Jurkat, Clone E6-1 (cell line): ENCODE results near the gene ATP13A2.
"Not testable (repeated sequence)": the region's sequence is repeated elsewhere in the genome, so short reads cannot be mapped to it uniquely, and the experiment has no call there.

Experiments used
- DNase-seq: peaks from one replicate; pipeline ENCODE4 v3.0.0-alpha.2; 2011; ENCODE audit warnings: low read depth, low spot score
- H3K4me3 ChIP-seq: 2 replicates; pipeline ENCODE4 v1.5.1; 2011; ENCODE audit warnings: mild to moderate bottlenecking, low read length, control low read depth, moderate library complexity

The ATP13A2 gene

DNA sequence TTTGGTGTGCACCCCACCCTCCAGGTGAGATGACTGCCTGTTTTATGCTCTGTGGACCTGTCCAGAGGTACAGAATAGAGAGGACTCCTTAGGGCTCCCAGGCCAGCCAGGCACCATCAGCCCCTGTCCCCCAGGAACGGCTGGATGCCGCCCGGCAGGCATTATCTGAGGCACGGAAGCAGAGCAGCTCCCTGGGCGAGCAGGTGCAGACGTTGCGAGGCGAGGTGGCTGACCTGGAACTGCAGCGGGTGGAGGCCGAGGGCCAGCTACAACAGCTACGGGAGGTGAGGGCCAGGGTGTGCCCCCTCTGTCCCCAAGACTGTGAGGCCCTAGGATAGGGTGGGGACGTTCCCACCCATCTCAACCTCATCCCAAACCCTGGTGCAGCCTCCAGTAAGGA lies 42.1 kb downstream of the ATP13A2 start:
- H3K4me3 ChIP-seq = no peak overlapping the region
- no peak for DNase-seq

DNA sequence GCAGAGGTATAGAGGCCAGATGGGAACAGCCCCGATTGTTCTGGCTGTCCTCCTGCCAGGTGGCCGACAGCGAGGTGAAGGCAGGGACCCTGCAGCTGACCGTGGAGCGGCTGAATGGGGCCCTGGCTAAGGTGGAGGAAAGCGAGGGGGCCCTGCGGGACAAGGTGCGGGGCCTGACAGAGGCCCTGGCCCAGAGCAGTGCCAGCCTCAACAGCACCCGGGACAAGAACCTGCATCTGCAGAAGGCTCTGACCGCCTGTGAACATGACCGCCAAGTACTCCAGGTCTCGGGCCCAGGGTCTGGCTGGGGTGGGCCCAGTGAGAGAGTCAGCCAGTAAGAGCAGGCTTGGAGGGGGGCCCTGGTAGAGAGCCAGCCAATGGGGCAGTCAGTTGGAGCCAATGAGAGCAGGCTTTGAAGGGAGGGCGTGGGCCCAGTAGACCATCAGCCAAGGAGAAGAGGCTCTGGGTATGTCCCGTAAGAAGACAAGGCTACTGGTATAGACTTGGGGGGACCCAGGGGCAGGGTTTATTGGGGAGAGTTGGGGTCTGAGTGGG lies 42.6 kb downstream of the ATP13A2 start:
- no peak overlapping the region for H3K4me3 ChIP-seq
- DNase-seq = no peak

DNA sequence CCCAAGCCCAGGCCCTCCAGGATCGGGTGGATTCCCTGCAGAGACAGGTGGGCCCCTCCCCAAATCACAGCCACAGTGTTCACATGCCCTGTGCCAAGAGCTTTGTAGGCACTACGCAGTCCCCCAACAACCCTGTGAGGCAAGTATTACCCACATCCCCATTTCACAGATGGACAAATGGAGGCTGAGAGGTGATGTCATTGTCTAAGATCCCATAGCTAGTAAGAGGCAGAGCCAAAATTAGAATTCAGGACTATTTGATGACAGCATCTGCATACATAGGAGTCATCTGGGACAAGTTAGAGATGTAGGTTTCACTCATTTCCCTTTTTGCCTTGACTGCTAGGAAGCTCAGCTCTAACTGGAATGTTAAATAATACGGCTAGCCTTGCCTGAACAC lies 43.4 kb downstream of the ATP13A2 start:
- no peak overlapping the region for H3K4me3 ChIP-seq
- DNase-seq = no peak

DNA sequence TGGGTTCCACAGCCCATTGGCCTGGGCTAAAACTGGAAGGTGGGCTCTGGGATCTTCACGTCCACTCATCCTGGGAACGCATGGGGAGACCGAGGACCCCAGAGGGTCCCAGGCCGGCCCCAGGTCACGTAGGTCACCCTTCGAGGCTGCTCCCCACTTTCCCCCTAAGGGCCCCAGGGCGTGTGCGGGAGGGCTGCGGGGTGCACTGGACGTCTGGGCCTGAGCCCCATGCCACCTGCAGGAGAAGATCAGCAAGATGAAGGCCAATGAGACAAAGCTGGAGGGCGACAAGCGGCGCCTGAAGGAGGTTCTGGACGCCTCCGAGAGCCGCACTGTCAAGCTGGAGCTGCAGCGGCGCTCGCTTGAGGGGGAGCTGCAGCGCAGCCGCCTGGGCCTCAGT lies 43.8 kb downstream of the ATP13A2 start:
- H3K4me3 ChIP-seq = no peak overlapping the region
- DNase-seq = no peak

DNA sequence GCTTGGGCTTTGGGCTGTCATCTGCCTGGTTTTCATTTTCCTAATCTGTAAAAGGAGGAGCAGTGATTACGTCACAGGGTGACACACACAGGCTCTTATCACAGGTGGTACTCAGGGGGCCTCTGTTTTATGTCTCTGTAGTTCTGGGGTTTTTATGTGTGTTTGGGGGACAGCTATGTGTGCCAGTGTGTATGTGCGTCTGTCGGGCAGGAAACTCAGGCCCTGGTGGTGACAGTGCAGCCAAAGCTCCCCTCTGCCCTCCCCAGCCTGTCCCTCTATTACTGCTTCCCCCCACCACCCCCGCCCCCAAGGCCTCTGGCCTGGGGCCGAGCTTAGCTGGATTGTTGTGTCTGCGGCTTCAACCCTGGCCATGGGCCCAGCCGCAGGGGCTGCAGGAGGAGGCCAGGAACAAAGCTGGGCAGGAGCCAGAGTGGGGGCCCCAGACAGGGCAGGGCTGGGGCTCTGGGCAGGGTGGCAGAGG lies 44.6 kb downstream of the ATP13A2 start:
- H3K4me3 ChIP-seq = no peak overlapping the region
- no peak for DNase-seq

DNA sequence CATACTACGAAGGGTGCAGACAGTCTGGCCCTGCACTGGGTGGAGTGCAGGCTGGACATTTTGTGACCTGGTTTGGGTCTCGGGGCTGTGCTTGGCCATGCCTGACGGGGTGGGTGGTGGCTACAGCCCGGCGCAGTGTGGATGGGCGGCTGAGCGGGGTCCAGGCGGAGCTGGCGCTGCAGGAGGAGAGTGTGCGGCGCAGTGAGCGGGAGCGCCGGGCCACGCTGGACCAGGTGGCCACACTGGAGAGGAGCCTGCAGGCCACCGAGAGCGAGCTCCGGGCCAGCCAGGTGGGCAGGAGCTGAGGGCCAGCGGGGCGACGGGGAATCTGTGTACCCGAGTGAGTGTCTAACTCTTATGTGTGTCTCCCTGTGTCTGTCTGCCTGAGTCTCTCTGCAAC lies 45.4 kb downstream of the ATP13A2 start:
- DNase-seq = no peak
- no peak overlapping the region for H3K4me3 ChIP-seq

- H3K4me3 ChIP-seq = no peak overlapping the region
- no peak for DNase-seq
Observed at GRCh38 chr1:16965486-16966067, 46.2 kb downstream of the ATP13A2 start.

- not testable (repeated sequence) for DNase-seq, H3K4me3 ChIP-seq
Observed at GRCh38 chr1:16964169-16964568, 47.6 kb downstream of the ATP13A2 start.

DNA sequence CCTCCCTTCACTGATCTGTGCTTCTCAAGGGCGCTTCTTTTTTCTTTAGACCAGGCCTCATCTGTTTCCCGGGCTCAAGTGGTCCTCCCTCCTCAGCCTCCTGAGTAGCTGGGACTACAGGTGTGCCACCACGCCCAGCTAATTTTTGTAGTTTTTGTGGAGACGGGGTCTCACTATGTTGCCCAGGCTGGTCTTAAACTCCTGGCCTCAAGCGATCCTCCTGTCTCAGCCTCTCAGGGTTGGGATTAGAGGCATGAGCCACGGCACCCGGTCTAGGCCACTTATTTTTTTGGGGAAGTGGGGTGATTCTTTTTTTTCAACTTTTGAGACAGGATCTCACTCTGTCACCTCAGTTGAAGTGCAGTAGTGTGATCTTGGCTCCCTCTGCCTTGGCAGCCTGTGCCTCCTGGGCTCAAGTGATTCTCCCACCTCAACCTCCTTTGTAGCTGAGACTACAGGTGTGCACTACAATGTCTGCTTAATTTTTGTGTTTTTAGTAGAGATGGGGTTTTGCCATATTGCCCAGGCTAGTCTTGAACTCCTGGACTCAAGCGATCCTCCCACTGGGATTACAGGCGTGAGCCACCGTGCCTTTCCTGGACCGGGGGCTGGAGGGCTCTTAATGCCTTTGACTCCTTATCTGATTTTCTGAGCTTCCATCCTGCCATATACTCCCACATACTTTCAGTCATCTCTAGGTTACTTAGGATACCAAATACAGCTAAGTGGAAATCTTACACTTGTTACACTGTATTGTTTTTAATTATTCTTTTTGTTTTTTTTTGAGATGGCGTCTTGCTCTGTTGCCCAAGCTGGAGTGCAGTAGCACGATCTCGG lies 50.2 kb downstream of the ATP13A2 start:
- no peak overlapping the region for H3K4me3 ChIP-seq
- DNase-seq = no peak

DNA sequence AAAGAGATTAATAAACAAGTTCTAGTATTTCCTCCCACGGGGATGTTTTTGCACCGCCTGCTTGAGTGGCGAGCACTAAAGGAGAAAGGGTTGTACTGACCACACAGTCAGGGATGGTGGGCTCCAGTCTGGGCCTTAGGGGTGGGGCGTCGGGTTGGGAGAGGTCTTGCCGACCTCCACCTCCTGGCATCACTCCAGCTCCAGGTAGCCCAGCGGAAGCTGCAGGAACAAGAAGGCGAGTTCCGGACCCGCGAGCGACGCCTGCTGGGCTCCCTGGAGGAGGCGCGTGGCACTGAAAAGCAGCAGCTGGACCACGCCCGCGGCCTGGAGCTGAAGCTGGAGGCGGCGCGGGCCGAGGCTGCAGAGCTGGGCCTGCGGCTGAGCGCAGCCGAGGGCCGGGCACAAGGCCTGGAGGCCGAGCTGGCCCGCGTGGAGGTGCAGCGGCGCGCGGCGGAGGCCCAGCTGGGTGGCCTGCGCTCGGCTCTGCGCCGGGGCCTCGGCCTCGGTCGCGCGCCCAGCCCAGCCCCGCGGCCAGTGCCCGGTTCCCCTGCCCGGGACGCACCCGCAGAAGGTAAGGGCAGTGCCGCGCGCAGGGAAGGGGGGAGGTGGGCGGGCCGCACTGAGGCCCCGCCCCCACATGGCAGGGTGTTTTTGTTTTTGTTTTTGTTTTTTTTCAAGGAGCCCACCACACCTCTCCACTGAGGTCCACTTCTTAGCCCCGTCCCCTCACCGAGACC lies 51.0 kb downstream of the ATP13A2 start:
- no peak for DNase-seq

GRCh38 chr1:16958475-16958874 lies 53.3 kb downstream of the ATP13A2 start:
- H3K4me3 ChIP-seq = no peak overlapping the region
- no peak for DNase-seq

More for the DNA sequence above, 51.0 kb downstream of the ATP13A2 start:
- H3K4me3 ChIP-seq = no peak overlapping the region

- DNase-seq = no peak
- H3K4me3 ChIP-seq = no peak overlapping the region
Observed at GRCh38 chr1:16957731-16958130, 54.0 kb downstream of the ATP13A2 start.

DNA sequence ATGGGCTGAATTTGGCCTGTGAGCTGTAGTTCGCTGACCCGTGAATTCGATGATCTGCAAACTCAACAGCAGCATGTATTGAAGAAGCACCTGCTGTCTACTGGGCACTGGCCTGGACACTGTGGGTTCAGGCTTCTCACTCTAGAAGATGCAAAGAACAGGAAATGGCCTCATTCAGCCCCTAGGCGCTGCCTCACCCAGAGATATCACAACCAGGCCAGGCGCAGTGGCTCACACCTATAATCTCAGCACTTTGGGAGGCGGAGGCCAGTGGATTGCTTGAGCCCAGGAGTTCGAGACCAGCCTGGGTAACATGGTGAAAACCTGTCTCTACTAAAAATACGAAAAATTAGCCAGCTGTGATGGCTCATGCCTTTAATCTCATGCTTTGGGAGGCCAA lies 55.0 kb downstream of the ATP13A2 start:
- DNase-seq = no peak
- no peak overlapping the region for H3K4me3 ChIP-seq

- no peak overlapping the region for H3K4me3 ChIP-seq
- DNase-seq = no peak
Observed at GRCh38 chr1:16955186-16955585, 56.5 kb downstream of the ATP13A2 start.

DNA sequence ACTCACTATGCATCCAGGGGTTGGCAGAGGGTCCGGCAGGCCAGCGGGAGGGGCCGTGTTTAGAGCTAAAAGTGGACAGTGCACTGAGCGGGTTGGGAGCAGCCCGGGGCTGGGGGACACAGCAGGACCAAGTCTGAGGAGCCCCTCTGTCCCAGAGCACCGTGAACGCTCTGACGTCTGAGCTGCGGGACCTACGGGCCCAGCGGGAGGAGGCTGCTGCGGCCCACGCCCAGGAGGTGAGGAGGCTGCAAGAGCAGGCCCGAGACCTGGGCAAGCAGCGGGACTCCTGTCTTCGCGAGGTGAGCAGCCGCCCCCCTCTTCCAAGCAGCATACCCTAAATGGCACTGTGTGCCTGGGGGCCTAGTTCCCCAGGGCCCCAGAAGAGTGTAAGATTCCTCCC lies 57.1 kb downstream of the ATP13A2 start:
- DNase-seq = no peak
- no peak overlapping the region for H3K4me3 ChIP-seq

GRCh38 chr1:16952376-16952775 lies 59.4 kb downstream of the ATP13A2 start:
- not testable (repeated sequence) for DNase-seq

GRCh38 chr1:16949026-16949425 lies 62.7 kb downstream of the ATP13A2 start:
- H3K4me3 ChIP-seq, DNase-seq: not testable (repeated sequence)

More at GRCh38 chr1:16952376-16952775, 59.4 kb downstream of the ATP13A2 start:
- H3K4me3 ChIP-seq = not testable (repeated sequence)

DNA sequence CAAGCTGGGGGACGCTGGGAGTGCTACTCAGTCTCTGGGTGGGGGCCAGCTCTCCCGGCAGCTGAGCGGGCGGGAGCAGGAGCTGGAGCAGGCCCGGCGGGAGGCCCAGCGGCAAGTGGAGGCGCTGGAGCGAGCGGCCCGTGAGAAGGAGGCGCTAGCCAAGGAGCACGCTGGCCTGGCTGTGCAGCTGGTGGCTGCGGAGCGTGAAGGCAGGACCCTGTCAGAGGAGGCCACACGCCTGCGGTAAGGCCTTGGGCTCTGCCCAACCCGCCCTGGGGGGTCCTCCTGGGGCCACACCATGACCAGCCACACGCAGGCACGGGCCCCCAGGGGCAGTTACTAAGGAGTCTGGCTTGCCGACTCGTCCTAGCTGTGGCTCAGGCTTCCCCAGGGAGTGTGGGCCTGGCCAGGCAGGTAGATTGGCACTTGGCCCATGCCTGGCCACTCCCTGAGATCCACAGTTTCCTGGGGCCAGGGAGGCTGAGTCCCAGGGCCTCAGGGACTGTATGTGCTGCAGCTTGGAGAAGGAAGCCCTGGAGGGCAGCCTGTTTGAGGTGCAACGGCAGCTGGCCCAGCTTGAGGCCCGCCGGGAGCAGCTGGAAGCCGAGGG lies 63.3 kb downstream of the ATP13A2 start:
- H3K4me3 ChIP-seq, DNase-seq: not testable (repeated sequence)

DNA sequence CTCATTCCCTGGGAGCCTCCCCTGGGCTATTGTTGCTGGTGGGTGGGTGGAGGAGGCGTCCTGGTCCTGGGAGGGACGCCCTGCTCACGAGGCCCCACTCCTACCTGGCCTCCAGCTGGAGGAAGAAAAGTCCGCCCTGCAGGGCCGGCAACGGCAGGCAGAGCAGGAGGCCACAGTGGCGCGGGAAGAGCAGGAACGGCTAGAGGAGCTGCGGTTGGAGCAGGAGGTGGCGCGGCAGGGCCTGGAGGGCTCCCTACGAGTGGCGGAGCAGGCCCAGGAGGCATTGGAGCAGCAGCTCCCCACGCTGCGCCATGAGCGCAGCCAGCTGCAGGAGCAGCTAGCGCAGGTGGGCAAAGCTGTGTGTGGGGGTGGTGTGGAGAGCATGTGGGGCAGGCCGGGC lies 65.1 kb downstream of the ATP13A2 start:
- DNase-seq = no peak
- no peak overlapping the region for H3K4me3 ChIP-seq
